SK-N-SH (cell line): ENCODE measurements around the gene SMPDL3B. TPM values are rescaled to one million over a fixed set of nuclear protein-coding genes. Genes with fewer than 3 reads are reported as not detected.
A peak's percentile ranks its signal among the peaks of the same experiment; 100 is the strongest.

Source experiments
- CTCF ChIA-PET: fragments of 300-600, 350-600 bp; formaldehyde crosslinking; extraction: SDS; loops from one replicate; lab custom pipeline; 2021; lab: Yijun Ruan, JAX
- POLR2A ChIA-PET: fragments of 350-600 bp; sonication (Branson Sonifier 250); formaldehyde crosslinking; extraction: SDS; loops from one replicate; lab custom pipeline; 2020; ENCODE audit warnings: antibody characterized with exemption, inconsistent platforms; lab: Yijun Ruan, JAX
- DNase-seq: peaks from one replicate; pipeline ENCODE4 v3.0.0; 2012
- H2AFZ ChIP-seq: fragments of 200-600 bp; sonication (generic); 2 replicates; pipeline ENCODE4 v1.8.1; 2016; ENCODE audit warnings: antibody characterized with exemption, mild to moderate bottlenecking, low read depth
- H3F3A ChIP-seq: fragments of 200-600 bp; sonication (generic); replicated peaks from 2 replicates; pipeline ENCODE3; 2016; ENCODE audit warnings: antibody characterized with exemption, mild to moderate bottlenecking; ENCODE audit not compliant: insufficient read depth
- H3K27ac ChIP-seq, 2 experiments: fragments of 200-500 bp in 1 of 2; fragments of 200-600 bp in 1 of 2; sonication (Bioruptor generic) in 1 of 2; sonication (generic), shearing (Covaris generic) in 1 of 2; 2 replicates each; pipeline versions ENCODE4 v1.5.1 to v1.6.1; 2014 to 2016; ENCODE audit warnings: low read depth in 2 of 2, inconsistent platforms in 1 of 2, low read length in 1 of 2, mild to moderate bottlenecking in 1 of 2, mixed read lengths in 1 of 2
- H3K27me3 ChIP-seq: fragments of 200-600 bp; sonication (generic), shearing (Covaris generic); 2 replicates; pipeline ENCODE4 v1.6.1; 2016; ENCODE audit warnings: mixed run types; ENCODE audit not compliant: insufficient read depth
- H3K36me3 ChIP-seq, 2 experiments: fragments of 200-500 bp in 1 of 2; fragments of 200-600 bp in 1 of 2; sonication (Bioruptor generic) in 1 of 2; sonication (generic) in 1 of 2; replicated peaks in 1 of 2; 2 replicates each; pipeline versions ENCODE3 to v1.5.1; 2014 to 2016; ENCODE audit warnings: low read length in 1 of 2, mild to moderate bottlenecking in 1 of 2; ENCODE audit not compliant: insufficient read depth in 2 of 2, control insufficient read depth in 1 of 2
- H3K4me1 ChIP-seq, 2 experiments: fragments of 200-500 bp in 1 of 2; fragments of 200-600 bp in 1 of 2; sonication (Bioruptor generic) in 1 of 2; sonication (generic), shearing (Covaris generic) in 1 of 2; 2 replicates each; pipeline versions ENCODE4 v1.5.1 to v1.6.1; 2014 to 2016; ENCODE audit warnings: low read depth in 1 of 2, low read length in 1 of 2, mixed run types in 1 of 2; ENCODE audit not compliant: insufficient read depth in 2 of 2, control insufficient read depth in 1 of 2
- H3K4me2 ChIP-seq: fragments of 200-600 bp; sonication (generic), shearing (Covaris generic); 2 replicates; pipeline ENCODE4 v1.6.1; 2017; ENCODE audit warnings: mixed run types
- H3K4me3 ChIP-seq, 2 experiments: fragments of 200-500 bp in 1 of 2; fragments of 200-600 bp in 1 of 2; sonication (Bioruptor generic) in 1 of 2; sonication (generic), shearing (Covaris generic) in 1 of 2; 2 replicates each; pipeline versions ENCODE4 v1.5.1 to v1.8.1; 2014 to 2016; ENCODE audit warnings: low read depth in 2 of 2, inconsistent platforms in 1 of 2, low read length in 1 of 2, mild to moderate bottlenecking in 1 of 2, mixed read lengths in 1 of 2, moderate library complexity in 1 of 2
- H3K79me2 ChIP-seq: fragments of 200-600 bp; sonication (generic); 2 replicates; pipeline ENCODE4 v1.8.1; 2017; ENCODE audit warnings: mild to moderate bottlenecking; ENCODE audit not compliant: insufficient read depth
- H3K9ac ChIP-seq: fragments of 200-600 bp; sonication (generic); 2 replicates; pipeline ENCODE4 v1.6.1; 2017; ENCODE audit warnings: mixed run types
- H3K9me2 ChIP-seq: fragments of 200-600 bp; sonication (generic); 2 replicates; pipeline ENCODE4 v1.6.1; 2017; ENCODE audit warnings: mixed run types
- H3K9me3 ChIP-seq: fragments of 200-600 bp; sonication (generic); 2 replicates; pipeline ENCODE4 v1.6.1; 2017; ENCODE audit warnings: mixed run types, mild to moderate bottlenecking, moderate library complexity
- H4K20me1 ChIP-seq: fragments of 200-600 bp; sonication (generic); 2 replicates; pipeline ENCODE4 v1.6.1; 2017; ENCODE audit warnings: mild to moderate bottlenecking, mixed run types; ENCODE audit not compliant: insufficient read depth
- CTCF ChIP-seq: fragments of 200-600 bp; sonication (generic); IDR thresholded peaks from 2 replicates; pipeline ENCODE4 v1.6.1; 2017; ENCODE audit warnings: antibody characterized with exemption, mild to moderate bottlenecking, moderate library complexity
- EP300 ChIP-seq, 2 experiments: IDR thresholded peaks; 2 replicates each; pipeline versions ENCODE4 v1.4.0 to v1.6.1; 2012; ENCODE audit warnings: borderline replicate concordance in 1 of 2, low read depth in 1 of 2, low read length in 1 of 2
- EZH2phosphoT487 ChIP-seq: fragments of 200-600 bp; sonication (generic); IDR thresholded peaks from 2 replicates; pipeline ENCODE4 v1.6.1; 2017; ENCODE audit warnings: low read depth, mixed run types, mild to moderate bottlenecking, antibody characterized with exemption, moderate library complexity, borderline replicate concordance
- FOSL2 ChIP-seq: IDR thresholded peaks from 2 replicates; pipeline ENCODE4 v1.4.0; 2012; ENCODE audit warnings: low read depth, mild to moderate bottlenecking, moderate library complexity, borderline replicate concordance
- FOXM1 ChIP-seq: IDR thresholded peaks from 2 replicates; pipeline ENCODE4 v1.4.0; 2012; ENCODE audit warnings: low read depth, mild to moderate bottlenecking
- MEF2A ChIP-seq: IDR thresholded peaks from 2 replicates; pipeline ENCODE4 v1.4.0; 2012; ENCODE audit warnings: low read depth, borderline replicate concordance
- NFIC ChIP-seq: IDR thresholded peaks from 2 replicates; pipeline ENCODE4 v1.4.0; 2012; ENCODE audit warnings: borderline replicate concordance
- PBX3 ChIP-seq: IDR thresholded peaks from 2 replicates; pipeline ENCODE4; 2012
- REST ChIP-seq: IDR thresholded peaks from 2 replicates; pipeline ENCODE4 v1.6.1; 2012; ENCODE audit warnings: mild to moderate bottlenecking, low read depth, low read length, moderate library complexity
- RFX5 ChIP-seq: IDR thresholded peaks from 2 replicates; pipeline ENCODE4 v1.6.1; 2012; ENCODE audit warnings: mild to moderate bottlenecking, improper control_type of control experiment, low read length
- TCF12 ChIP-seq: IDR thresholded peaks from 2 replicates; pipeline ENCODE4 v1.4.0; 2012
- USF2 ChIP-seq: fragments of 150-350 bp; IDR thresholded peaks from 2 replicates; pipeline ENCODE4 v1.6.1; 2017; ENCODE audit warnings: antibody characterized with exemption, low read length, low read depth, borderline replicate concordance
- WGBS: methylation state at CpG from one replicate; pipeline ENCODE4 v1.1.6; 2017; ENCODE audit warnings: low lambda C conversion rate; 5-methylcytosine and 5-hydroxymethylcytosine counted together
- polyA plus RNA-seq, 3 experiments: library from polyadenylated mRNA; depleted of rRNA; stranded (reverse); fragments of >200 nt; gene quantifications; 2 replicates each; pipeline ENCODE4 v1.2.3, GENCODE V29; 2012

SMPDL3B gene
- polyA plus RNA-seq, 1 of the 3 experiments (the other 2 are of a cell fraction), result 0.95 TPM

GRCh38 chr1:27970401-27970800, 35.6 kb downstream of the SMPDL3B start:
- ChIA-PET POLR2A (no interaction called here), CTCF (interaction anchor here (1.0 to 1.4 kb wide), 2 partner anchors 9 to 37 kb away, joined by 4 read pairs; no protein-coding TSS in a partner anchor)
- no peak overlapping the region for H3K9ac ChIP-seq
- H2AFZ ChIP-seq, result no peak overlapping the region
- WGBS, result 81% methylated on average over 6 of the region's 6 CpGs
- peaks cover 10 to 14% of the 10 kb centered on the region in 2 experiments; a peak in 3 of 4 replicates for H3K4me1 ChIP-seq
- no peaks in the 10 kb centered on the region for H4K20me1 ChIP-seq
- no peak overlapping the region for H3K4me3 ChIP-seq
- H3K4me2 ChIP-seq, result peak overlapping the region; percentile 30; the same call in 1 of the 2 replicates
- H3K27ac ChIP-seq, result peak overlapping the region in 1 of 2 experiments; percentile 59; a peak in 2 of 4 replicates
- no peaks in the 10 kb centered on the region for H3K27me3 ChIP-seq
- no peak for TF ChIP-seq USF2
- peak; percentile 40; the same call in 1 of the 2 replicates for TF ChIP-seq TCF12
- no peak for TF ChIP-seq CTCF
- peak; percentile 36; the same call in 1 of the 2 replicates for TF ChIP-seq FOSL2
- H3K9me2 ChIP-seq, result no peaks in the 10 kb centered on the region
- peaks cover 8% of the 10 kb centered on the region for H3F3A ChIP-seq
- H3K9me3 ChIP-seq, result no peaks in the 10 kb centered on the region
- no peak for DNase-seq
- peaks cover 11 to 23% of the 10 kb centered on the region in 2 experiments for H3K36me3 ChIP-seq
- no peaks in the 10 kb centered on the region for H3K79me2 ChIP-seq

- peak; percentile 48 for DNase-seq
- H3K9ac ChIP-seq, result no peak overlapping the region
- no peak overlapping the region for H3K4me2 ChIP-seq
- no peak overlapping the region for H3K4me3 ChIP-seq
- no peak overlapping the region for H3K27ac ChIP-seq
- no peaks in the 10 kb centered on the region for H3K79me2 ChIP-seq
- H3K36me3 ChIP-seq, result peaks cover 13 to 23% of the 10 kb centered on the region in 2 experiments
- H2AFZ ChIP-seq, result no peak overlapping the region
- no peaks in the 10 kb centered on the region for H4K20me1 ChIP-seq
- peaks cover 10 to 14% of the 10 kb centered on the region in 2 experiments; a peak in 3 of 4 replicates for H3K4me1 ChIP-seq
- H3K9me2 ChIP-seq, result no peaks in the 10 kb centered on the region
- H3F3A ChIP-seq, result peaks cover 8% of the 10 kb centered on the region
- TF ChIP-seq PBX3 (no peak), EZH2phosphoT487 (no peak), MEF2A (no peak), NFIC (peak; percentile 52; the same call in 1 of the 2 replicates), REST (no peak), FOXM1 (no peak), EP300 (IDR thresholded peaks at IDR 0.05; ENCODE audit: borderline replicate concordance in 1 of 2, low read depth in 1 of 2, low read length in 1 of 2) (no peak), RFX5 (no peak)
- CTCF ChIA-PET, result interaction anchor here (0.8 to 1.9 kb wide), 4 partner anchors 10 to 300 kb away, joined by 3 to 10 read pairs (median 3); partner anchors contain the start of gene IFI6
- no peaks in the 10 kb centered on the region for H3K27me3 ChIP-seq
- POLR2A ChIA-PET, result no interaction called here
- H3K9me3 ChIP-seq, result no peaks in the 10 kb centered on the region
These were observed 36.9 kb downstream of the SMPDL3B start for GRCh38 chr1:27971674-27972073.
